ENCODE data around the gene CREB3L2.
A peak's percentile ranks its signal among the peaks of the same experiment; 100 is the strongest.
"Not testable (repeated sequence)": the region's sequence is repeated elsewhere in the genome, so short reads cannot be mapped to it uniquely, and the experiment has no call there.

Gene CREB3L2

DNA sequence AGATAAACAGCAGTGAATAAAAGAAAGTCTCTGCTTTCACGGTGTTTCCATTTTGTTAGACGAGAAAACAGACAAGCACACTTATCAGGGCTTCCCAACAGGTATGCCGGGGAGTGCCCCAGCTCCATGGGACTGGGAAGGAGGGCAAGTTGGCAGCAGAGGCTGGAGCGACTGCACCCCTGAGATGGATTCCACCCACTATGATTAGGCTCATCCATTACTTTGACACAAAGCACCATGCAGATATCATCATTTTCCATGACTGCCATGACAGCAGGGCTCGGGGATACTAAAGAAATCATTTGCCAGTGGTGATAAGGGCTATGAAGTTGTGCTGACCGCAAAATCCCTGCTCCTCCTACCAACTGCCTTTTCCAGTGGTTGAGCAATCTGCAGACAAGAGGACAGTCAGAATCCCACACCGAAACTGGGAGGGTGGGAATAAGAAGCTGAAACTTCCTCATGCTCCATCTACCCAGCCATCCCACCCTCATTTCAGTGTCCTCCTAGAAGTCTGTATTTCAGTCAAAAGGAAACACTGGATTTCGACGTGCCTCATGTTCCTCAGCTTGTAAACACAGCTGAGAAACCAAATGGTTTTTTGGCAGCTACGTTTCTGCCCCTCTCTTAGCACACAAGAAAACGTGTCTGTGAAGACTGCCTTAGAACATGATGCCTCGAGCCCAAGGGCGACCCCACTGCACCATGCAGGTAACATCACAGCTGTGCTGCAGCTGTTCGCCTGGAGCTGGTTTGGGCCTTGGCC lies 15.5 kb downstream of the CREB3L2 start:
- no peak for DNase-seq

GRCh38 chr7:137985897-137986251 lies 16.0 kb downstream of the CREB3L2 start:
- DNase-seq: no peak

DNA sequence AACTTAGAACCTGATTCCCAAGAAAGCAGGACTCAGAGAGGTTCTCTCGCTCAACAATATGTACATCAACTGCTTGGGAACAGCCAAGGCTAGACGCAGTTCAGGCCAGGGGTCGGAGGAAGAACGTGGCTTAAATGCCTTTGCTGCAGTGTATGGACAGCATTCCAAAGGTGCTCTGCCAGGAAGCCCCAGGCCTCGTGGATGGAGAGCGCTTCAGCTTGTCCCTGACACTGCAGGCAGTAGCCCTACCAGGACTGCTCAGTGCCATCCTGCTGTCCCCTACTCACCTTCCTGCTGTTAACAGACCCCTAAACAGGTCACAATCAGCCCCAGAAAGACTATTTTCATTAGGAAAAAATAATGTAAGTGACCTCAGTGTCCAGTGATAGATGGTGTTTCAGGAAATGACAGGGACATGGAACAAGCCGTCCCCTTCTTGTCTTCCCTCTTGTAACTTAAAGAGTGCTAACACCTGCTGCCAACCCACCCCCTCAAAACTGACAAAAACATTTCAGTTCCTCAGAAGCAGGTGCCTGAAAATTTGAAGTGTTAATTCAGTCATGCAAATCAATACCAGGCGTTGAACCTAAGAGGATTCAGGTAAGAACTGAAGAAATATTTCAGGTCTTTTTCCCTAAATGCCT lies 16.5 kb downstream of the CREB3L2 start:
- no peak for DNase-seq

- no peak for DNase-seq
Observed at GRCh38 chr7:137984181-137985041, 17.5 kb downstream of the CREB3L2 start.

DNA sequence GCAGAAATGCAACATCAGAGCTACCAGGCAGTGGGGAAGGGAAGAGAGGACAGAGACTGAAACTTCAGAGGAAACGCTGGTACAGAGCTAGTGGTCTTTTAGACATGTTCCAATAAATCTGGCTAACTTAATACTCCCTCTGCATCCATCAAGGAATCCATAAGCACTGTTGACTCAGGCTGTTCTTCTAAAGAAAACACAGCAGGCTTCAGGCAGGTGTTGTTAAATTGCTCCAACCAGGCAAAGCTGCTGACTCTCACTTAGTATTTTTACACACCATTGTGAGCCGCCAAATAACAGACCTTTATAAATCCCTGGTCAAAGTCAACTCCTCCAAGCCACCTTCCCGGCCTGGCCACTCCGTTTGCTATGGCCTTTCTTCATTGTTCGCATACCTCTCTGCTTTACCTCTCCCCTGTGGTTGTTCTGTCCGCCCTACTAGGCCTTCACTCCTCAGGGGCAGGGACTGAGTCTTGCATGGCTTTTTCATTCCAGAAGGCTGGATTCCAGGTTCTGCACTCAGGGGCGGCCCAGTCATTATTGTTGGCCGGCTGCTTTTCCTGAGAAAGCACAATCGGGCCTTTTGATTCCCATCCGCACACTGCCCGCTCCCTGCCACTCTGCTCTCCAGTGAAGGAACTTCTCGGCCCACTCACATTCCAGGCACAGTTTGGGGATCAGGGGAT lies 18.4 kb downstream of the CREB3L2 start:
- DNase-seq: peak; percentile 23 to 46

- DNase-seq: not testable (repeated sequence)
Observed at GRCh38 chr7:137982394-137982793, 19.5 kb downstream of the CREB3L2 start.

DNA sequence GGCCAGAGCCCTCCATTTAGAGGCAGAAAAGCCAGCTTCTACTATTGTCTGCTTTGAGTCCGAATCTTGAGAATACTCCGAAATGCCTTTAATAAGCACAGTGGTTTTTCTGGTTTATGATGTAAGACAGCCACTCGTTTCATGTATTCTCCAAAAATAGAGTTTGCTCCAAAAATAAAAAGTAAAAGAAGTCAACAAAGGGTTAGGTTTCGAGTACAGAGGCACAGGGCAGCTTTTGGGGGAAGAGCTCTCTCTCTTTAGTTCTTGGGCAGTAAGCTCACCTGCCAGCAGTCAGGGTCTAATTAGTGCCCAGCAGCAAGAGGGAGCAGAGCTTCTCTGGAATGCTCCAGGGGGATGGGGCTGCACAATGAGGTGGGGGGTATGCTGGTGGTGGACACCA lies 20.2 kb downstream of the CREB3L2 start:
- no peak for DNase-seq

DNA sequence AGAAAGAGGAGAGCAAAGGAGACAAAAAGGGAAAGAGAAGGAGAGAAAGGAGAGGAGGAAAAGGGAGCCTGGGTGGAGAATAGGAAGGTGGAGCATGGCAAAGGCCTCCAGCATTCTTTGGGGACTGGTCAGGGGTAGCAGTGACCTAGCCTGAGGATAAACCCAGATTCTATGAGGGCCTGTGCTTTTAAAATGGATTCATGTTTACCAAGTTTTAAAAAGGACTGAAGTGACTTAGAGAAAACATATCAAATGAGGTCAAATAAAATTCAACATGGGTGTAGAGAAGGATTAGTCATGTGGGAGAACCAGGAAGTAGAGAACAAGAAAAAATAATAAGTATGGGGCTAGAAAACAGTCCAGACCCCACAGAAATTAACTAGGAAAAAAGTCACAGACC lies 20.7 kb downstream of the CREB3L2 start:
- no peak for DNase-seq

GRCh38 chr7:137980308-137980707 lies 21.6 kb downstream of the CREB3L2 start:
- DNase-seq: no peak

- no peak for DNase-seq
Observed at GRCh38 chr7:137978464-137979237, 23.2 kb downstream of the CREB3L2 start.

DNA sequence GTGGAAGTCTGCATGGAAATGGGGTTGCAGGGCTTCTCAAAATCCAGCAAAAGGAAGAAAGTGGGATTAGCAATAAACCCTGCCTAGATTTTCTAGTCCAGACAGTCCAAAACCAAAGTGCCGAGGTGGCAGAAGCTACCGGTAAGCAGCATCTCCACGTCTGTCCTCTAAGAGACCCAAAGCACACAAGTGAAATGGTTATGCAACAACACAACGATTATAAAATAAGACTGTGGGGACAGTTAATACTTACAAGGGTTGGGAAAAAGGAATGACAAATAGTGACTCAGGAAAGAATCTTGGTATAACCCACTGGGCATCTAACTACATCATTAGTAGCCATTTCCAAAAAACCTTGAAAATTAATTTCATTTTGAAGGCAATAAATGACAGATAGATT lies 24.7 kb downstream of the CREB3L2 start:
- no peak for DNase-seq

GRCh38 chr7:137976696-137977095 lies 25.2 kb downstream of the CREB3L2 start:
- DNase-seq: no peak

DNA sequence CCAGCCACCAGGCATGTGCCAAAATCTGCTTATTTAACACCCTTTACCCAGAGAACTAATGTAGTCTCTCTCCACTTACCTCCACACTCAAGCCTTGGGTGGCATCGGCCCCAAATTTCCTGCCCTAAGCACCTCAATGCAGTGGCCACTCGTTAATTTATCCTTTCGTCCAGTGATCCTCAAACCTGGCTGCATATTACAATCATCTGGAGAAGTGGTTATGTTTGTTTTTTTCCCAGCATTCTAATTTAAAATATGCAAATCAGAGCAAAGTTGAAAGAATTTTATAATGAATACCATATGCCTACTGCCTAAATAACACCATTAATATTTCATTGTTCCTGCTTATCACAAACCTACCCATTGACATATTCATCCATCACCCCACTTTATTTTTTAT lies 25.7 kb downstream of the CREB3L2 start:
- no peak for DNase-seq

GRCh38 chr7:137975768-137976167 lies 26.1 kb downstream of the CREB3L2 start:
- no peak for DNase-seq

DNA sequence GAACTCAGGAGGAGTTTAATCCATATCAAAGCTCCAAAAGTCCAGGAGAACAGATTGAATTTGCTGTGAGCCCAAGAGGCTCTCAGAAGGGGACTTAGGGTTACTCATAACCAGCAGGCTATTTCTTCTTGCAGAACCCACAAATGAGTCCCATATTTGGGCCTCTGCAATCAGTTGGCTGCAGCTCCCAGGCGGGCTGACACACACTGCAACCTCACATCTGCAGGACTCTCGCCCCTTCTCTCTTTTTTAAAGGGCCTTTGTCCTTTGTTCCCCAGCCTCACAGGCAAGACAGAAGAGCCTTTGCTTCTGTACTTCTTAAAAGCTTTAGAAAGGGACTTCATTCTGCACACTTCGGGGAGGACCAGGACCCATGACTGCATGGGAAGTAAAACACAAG lies 26.7 kb downstream of the CREB3L2 start:
- no peak for DNase-seq

- no peak for DNase-seq
Observed at GRCh38 chr7:137974766-137975165, 27.1 kb downstream of the CREB3L2 start.

DNA sequence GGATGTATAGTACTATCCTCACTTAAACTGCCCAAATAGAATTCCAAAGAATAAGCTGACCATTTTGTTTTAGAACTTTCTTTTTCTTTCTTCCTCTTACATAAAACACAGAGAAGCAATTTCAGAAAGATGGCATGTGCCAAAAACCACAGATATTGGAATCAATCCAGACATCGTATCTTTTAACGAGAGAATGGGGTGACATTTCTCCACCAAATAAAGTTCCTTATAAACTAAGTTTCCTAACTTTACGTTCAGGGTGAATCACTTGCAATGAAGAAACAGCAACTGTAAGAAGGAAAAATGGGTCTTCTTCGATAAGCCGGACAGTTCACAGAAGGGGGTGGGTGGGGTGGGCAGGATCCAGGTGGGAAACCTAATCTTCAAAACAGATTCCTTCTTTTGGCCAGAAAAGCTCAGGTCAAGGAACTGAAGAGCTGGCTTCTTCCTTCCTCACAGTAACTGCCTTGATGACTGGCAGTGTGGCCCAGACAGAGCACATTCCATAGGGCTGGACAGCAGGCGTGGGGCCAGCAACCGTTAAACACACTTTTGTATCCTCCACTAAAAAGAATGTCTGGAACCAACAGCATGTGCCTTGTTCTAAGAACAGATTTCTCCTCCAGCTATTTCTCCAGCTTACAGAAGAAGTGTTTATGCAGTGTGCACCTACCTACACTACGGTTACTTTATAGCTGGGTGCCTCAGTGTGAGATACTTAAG lies 31.5 kb downstream of the CREB3L2 start:
- no peak for DNase-seq

DNA sequence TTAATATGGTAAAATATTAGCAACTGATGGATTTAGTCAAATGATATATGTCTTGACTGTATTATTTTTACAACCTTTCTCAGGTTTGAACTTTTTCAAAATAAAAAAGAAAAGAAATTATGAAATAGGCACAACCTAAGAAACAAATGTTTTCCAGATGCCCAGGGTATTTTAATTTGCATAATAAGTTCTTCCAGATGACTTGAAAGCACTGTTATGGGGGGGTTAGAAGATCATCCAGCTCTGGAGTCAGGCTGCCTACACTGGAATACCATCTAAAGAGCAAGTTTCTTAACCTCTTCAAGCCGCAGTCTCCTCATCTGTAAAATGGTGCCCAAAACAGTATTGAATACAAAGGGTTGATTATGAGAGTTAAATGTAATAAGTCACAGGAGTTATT lies 32.1 kb downstream of the CREB3L2 start:
- no peak for DNase-seq

DNA sequence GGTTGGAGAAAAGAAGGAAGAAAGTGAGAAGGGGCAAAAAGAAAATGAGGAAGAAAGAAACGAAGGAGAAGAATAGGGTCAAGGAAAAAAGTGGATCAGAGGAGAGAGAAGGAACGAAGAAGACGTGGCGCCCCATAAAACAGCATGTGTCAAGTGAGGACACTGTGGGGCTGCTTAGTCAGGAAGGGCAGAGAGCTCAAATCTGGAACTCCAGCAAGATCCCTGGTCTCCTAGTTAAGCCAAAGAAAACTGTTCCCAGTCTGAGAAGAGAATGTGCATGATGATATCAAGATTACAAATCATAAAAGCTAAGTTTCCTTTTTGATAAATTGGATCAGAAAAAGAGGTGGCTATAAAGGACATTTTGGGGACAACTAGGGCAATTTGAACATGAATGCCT lies 33.0 kb downstream of the CREB3L2 start:
- DNase-seq: no peak

DNA sequence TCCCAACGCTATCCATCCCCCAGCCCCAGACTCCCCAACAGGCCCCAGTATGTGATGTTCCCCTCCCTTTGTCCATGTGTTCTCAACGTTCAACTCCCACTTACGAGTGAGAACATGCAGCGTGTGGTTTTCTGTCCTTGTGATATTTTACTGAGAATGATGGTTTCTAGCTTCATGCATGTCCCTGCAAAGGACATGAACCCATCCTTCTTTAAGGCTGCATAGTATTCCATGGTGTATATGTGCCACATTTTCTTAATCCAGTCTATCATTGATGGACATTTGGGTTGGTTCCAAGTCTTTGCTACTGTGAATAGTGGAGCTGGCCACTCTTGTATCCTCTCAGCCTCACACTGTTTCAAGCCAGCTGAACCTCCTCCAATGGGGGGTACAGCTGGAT lies 33.5 kb downstream of the CREB3L2 start:
- DNase-seq: not testable (repeated sequence)

- no peak for DNase-seq
Observed at GRCh38 chr7:137967143-137968018, 34.5 kb downstream of the CREB3L2 start.

All from SHP77 (cell line).